G401.6 (cell line): ENCODE data around the gene CA5A.
"Not testable (repeated sequence)": the region's sequence is repeated elsewhere in the genome, so short reads cannot be mapped to it uniquely, and the experiment has no call there.

Experiments
- FAIRE-seq: peaks from 2 replicates; lab custom pipeline; 2012; peaks lifted over from hg19 to GRCh38; lab: Jason Lieb, UNC

Gene CA5A

DNA sequence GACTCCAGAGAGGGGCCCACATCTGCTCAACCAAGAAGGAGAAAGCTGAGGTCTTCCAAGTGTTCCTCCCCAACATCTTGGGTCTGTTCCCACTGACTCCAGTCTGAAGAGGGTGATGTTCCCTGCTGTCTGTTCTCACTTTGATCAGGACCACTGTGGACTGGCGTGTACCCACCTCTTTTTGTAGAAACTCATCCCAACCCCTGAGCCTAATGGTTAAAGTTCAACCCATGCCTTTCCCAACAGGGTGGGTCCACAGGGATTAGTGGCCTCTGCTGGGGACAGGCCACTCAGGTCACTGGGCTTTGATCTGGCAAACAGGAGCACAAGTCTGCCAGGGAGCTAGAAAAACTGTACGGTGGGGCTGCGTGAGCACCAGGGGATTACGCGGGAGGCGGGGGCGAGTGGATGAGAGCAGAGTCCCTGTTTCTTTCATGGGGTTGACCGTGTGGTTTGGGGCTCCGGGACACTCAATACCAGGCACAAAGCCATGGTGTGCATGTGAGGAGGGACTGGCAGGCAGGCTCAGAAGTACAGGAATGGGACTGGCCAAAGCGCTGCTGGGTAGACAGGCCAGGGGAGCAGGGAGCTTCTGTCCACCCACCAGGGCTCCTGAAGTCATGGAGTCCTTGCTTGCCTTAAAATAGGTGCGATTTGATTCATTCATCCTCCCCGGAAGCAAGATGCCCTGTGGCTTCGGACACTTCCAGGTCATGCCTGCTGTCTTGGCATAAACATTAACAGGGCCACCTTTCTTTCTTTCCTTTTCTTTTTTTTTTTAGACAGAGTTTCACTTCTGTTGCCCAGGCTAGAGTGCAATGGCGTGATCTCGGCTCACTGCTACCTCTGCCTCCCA, at the start of gene CA5A:
Gene CA5A, minus strand, starts transcription at position 155 of the 856 bp plus-strand sequence. Its CDS starts 79 bp downstream, at position 76.
- FAIRE-seq: no peak

DNA sequence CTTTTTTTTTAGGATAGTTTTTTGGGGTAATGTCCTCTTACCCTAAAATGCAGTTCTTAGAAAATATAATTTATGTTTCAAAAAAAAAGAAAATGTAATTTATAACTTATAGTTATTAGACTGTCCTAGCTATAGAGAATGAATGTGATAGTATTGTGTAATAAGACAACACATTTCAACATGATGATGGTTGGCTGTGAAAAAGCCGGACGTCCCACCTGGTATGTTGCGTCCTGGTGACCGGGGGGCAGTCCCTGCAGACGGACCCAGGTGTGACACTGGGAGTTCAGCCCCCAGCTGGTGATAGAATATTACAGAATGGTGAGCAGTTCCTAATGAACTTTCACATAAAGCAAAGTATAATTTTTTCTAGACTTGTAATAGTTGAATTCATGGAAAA, 49.2 kb upstream of the CA5A start:
- FAIRE-seq: not testable (repeated sequence)

DNA sequence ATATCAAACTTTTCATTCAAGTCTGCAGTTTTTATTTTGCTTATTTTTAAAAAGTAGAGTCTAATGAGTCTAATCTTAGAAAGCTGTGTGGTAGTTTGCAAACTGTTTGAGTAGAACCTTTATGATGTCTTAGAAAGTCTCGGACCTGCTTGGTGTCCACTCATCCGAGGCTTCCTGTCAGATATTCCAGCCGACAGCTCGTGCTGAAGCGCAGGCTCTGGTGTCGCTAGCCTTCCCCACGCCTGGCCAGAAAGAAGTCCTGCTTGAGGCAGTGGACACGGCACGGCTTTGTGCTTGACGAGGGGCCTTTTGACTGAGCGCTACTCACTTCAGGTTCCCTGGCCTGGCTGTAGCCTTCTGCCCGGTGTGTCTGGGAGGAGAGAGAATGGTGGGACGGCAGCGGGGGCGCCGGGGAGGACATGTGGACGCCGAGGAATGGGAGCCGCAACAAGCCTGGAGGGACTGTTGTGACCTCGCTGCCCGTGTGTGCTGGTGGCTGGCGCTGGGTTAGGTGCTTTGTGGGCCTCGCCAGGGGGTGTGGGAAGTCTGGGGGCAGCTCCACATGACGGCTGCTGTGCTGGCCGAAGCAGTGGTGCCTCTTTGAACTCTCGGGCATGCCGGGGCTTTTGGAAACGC, 48.4 kb upstream of the CA5A start:
- no peak for FAIRE-seq

DNA sequence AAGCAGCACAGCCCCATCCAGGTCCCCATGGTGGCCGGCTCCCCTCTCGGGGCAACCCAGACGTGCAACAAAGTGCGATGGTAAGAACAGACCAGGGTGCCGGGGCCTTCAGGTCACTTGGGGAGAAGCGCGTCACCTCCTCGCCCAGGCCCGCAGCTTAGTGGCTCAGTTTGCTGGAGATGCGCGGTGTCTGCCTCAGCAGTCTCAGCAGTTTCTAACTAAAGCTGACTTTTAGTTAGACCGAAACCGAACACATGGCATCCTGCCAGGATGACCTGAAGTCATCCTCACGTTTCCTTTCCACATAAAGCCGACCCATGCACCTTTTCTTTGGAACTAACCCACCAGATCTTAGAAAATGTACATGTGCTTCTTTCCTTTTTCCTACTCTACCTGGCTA, 47.9 kb upstream of the CA5A start:
- FAIRE-seq: not testable (repeated sequence)

DNA sequence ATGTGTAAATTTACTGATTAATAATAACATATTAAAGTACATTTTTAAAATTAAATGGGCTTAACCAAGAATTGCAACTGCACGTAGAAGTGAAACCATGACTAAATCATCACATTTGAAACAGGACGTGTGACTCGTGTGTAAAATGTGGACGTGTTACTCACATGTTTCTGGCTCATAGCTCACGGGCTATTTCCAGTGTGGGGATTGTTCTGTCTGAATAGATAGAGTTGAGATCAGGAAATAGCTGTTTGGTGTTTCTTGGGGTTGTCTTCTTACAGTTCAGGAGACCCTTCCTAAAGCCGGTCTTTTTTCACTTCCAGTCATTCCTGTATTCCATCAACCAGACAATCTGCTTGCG, 47.4 kb upstream of the CA5A start:
- FAIRE-seq: not testable (repeated sequence)

DNA sequence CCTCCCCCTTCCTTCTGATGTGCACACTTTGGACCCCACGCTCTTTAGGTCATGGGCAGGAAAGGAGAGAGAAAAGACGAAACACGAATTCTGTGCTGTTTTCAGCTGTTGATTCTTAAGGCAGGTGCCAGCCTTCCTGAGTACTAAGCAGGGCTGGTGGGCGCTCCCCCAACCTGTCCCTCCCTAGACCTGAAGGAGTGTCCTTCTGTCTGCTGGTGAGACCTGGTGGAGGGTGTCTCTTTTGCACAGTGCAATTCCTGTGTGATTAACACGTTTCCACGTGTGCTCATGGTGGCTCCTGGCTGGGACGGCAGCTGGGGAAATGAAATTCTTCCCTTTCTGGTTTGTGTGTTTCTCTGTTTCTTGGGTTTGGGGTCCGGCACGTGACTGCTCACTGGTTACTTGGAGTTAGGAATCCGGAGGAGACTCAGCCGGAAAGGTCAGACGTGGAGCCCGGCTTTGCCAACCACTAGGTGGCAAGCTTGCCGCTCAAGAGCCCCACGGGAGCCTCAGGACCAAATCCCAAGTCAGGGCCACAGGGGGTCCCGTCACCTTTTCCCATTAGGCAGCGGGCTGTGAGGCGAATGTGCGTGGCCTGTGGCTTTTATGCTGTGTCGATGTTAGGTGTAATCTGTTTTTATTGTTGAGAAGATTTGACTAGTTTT, 46.9 kb upstream of the CA5A start:
- FAIRE-seq: not testable (repeated sequence)

DNA sequence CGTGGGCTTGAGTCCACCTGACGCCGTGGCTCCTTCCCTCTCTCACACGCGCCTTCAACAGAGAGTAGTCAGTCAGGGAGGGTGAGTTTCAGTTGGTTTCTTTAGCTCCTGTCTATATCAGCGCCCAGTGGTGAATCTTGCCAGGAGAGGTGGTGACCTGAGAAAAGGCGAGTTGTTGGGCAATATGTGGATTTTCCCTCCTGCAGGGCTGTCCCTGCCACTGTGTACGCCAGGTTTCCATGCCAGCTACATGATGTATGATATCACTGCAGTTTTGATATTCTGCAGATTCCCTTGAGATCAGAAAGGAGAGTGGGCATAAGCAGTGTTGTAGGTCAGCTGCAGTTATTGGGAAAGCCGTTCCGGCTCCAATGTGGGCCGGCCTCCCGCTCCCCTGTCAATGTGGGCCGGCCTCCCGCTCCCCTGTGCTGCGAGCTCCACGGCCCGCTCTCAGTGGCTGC, 46.3 kb upstream of the CA5A start:
- no peak for FAIRE-seq

DNA sequence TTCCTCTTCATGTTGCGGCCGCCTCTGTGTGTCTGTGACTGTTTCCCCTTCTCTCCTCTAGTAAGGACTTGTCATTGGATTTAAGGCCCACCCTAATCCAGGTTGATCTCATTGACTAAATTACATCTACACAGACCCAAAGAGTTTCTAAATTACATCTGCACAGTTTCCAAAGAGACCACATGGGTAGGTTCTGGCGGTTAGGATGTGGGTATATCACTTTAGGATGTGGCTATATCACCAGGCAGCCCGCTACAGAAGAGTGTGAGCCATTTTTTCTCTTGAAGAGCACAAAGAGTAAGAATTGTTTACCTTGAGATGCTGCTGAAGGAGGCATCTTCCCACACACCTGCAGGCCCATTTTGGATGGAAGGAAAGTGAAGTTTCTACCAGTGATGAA, 45.0 kb upstream of the CA5A start:
- FAIRE-seq: not testable (repeated sequence)

DNA sequence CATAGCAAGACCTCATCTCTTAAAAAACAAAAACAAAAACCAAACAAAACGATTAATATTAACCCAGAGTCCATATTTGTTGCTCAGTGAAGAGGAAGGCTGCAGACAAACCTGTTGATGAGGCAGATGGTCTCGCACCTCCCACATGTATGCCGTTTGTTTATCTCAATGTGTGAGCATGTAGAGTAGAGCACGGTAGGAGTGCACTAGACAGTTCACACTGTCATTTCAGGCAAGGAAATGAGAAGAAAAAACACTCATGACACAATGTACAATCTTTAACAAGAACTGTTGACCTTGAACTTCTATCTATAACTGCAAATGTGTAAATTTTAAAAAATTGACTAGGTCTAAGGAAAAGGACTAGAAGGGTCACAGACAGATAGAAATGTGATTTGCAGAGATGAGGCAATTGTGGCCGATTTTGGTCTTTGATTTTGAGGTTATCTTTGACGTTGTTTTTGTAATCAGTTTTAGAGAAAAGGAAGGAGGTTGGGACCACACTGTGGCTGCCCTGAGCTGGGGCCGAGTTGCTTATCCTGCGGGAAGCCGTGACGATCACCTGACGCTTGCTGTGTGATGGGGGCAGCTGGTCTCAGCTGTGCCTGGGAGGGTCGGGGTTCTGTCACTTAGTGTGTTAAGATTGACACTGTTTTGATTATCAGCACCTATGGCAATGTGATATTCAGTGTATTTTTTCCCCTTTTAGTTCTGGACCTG, 43.7 kb upstream of the CA5A start:
- not testable (repeated sequence) for FAIRE-seq

DNA sequence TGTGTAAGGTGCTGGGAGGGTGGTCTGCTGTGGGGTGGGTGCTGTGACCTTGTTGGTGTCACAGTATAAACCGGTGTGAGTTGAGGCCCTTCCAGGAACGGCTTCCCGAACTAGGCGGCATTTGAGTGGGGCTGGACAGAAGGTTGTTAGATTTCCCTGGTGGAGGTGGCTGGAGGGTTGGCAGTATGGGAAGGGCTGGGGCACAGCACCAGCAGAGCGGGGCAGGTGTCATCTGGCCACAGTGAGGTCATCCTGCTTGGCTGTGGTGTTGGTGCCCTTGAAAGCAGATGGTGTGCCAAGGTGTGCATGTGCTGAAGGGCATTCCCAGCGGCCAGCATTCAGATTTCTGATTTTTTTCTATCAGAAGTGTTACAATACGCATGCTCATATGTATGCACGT, 43.0 kb upstream of the CA5A start:
- no peak for FAIRE-seq

DNA sequence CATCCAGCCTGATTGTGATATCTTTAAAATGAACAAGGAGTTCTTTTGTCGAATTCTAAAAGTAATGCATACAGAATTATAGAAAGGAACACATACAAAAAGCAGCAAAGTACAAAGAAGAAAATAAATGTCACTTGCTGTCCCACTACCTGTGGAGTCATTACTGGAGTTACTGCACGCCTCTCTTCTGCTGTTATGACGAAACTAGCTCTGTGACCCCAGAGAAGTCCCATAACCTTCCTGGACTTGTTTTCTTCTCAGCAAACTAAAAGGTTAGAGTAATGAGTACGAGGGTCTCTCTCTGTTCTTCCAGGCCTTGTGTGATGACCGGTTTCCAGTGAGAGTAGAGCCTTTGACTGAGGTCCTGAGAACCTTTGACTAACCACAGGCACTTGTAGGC, 41.8 kb upstream of the CA5A start:
- FAIRE-seq: no peak

DNA sequence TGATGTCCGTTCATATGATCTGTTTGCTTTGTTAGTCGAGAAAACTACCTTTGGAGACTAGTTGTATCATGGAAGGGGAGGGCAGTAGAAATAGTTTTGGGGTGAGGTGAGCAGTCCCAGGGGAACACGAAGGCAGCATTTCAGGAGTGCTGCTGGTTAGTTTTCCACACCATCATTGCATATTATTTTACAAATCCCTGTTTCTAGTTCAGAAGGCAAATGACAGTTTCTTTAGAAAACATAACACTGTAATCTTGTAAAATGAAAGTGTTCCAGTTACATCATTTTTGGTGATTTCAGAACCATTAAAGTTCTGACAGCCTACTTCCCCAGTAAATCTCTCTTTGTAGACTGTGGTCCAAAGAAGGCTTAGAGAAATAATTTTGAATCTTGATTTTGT, 40.3 kb upstream of the CA5A start:
- FAIRE-seq: no peak

DNA sequence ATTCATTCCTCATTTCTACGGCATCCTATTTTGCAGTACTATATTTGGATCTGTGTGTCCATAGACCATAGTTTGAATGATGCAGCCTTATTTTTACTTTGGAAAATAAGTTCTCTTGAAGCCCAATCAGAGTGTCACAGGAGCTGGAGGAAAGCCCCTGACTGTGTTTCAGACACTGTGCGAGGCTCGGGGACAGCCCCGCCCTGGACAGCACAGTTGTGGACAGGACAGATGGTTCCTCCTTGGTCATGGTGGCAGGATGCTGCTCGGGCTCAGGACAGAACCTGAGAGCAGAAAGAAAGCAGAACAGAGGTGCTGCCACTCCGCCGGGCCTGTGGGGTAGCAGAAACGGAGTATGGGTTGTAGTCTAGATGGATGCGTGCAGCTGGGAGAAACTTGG, 37.8 kb upstream of the CA5A start:
- no peak for FAIRE-seq

DNA sequence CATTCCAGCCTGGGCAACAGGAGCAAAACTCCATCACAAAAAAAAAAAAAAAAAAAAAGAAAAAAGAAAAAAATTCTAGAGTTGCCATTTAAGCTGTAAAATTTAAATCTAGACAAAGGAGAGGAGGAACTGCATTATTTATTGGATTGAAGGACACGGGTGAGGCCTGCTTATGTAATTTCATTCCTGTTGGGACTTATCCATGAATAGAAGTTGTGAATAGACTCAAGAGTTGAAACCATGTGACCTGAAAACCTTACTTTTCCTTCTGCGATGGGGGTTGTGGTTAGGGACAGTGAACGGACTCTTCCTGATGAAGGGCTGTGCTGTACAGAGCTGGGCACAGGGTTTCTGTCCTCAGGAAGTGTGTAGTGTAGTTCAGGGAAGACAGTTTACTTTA, 37.4 kb upstream of the CA5A start:
- no peak for FAIRE-seq

DNA sequence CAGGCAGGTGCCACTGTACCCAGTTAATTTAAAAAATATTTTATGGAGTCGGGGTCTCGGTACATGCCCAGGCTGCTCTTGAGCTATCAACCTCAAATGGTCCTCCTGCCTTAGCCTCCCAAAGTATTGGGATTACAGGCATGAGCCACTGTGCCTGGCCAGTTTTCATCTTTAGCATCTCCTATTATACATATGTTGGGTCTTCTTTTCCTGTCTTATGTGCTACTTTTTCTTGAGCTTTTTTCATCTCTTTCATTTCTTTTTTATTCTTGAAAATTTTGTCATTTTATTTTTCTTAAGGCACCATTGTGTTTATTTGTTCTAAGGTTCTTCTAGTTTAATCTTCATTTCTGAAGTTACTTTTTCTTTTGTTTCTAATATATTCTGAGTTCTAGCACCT, 35.6 kb upstream of the CA5A start:
- FAIRE-seq: no peak

DNA sequence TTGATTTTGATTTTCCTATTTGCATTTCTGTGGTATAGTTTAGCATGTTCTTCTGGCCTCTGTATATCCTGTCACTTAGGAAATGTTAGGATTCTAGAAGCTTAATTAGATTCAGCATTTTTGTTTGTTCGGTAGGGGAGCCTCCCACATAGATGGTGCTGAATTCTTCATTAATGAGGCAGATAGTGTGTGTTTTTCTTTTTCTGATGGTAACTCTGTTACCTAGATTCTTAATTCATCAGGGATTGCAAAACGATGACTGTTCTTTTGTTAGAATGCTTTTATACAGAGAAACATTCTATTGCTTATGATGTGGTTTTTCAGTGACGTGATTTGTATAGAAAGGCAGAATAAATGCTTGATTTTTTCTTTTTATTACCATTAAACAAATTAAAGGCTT, 33.9 kb upstream of the CA5A start:
- FAIRE-seq: no peak

DNA sequence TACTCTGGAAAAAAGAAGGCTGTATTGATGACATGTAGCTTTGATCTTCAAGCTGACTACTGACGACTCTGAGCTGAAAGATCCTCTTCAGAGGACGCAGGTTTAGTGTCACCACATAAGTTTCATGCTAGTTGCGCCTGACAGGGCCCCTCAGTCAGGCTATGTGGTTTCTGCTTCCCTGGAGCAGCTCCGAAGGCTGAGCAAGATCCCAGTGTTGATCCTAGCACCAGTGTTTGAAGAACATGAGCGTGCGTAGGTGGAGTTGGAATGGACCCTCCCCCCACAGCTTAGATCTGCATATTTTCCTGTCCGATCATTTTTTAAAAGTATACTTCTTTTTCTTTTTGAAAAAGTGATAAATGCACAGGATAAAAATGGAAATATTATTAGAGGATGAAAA, 32.2 kb upstream of the CA5A start:
- no peak for FAIRE-seq

DNA sequence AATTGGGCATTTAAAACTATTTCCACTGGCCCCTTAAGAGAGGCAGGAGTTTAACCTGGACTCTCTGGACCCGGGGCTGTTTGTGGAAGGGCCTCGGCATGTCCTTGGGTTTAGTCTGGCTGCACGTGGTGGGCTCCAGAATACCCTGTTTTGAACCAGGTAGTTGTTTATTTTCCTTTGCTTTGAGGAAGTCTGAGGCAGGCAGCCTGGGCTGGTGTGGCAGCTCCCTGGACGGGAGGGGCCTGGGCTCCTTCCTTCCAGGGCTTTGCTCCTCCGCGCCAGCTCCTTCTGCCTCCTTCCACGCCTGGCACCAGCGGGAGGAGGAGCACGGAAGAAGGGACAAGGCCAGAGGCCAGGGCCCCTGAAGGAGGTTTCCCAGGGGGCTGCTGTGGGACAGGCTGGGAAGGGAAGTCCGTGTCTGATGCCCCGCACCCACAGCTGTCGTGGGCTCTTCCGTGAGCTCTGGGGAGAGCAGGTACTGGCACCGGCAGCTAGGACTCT, 30.4 kb upstream of the CA5A start:
- FAIRE-seq: no peak

DNA sequence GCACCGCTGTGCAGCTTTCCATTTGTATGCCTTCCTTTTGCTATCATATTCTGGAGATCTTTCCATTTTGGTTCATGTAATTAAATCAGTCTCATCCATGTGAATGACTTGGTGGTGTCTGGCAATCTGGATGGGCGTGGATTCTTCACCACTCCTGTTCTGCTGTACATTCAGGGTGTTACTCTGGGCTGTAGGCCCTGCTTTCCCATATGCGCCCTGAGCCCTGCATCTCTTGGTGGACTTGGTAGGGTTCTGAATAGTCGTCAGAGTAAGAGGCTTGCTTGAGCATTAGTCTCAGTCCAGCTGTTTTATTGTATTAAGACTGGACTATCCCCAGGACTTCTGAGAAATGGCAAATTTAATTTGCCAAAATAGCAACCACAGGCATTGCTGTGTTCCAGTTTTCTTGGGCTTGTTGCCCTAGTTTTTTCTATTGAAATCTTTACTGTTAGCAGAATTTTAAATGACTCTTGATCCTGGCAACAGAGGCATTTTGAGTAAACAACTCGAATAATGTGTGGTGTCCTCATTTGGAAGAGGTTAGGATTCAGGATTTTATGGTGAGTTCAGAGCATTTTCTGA, 29.8 kb upstream of the CA5A start:
- no peak for FAIRE-seq

DNA sequence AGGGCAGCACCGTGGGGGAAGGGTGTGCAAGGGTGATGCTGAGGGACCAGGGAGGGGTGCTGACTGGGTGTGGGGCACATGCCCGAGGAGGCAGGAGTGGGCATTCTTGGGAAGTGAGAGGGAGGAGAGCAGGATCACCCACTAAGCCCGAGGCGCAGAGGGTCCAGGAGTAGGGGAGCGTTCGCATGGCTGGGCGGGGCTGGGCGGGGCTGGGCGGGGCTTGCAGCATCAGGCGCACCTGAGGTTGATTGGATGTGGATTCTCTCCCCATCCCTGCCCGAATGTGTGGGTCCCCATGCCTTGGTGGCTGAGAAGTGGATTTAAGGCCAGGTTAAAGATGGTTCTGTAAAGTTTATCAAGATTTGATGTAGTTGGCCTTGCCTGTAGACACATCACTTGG, 29.1 kb upstream of the CA5A start:
- FAIRE-seq: no peak

DNA sequence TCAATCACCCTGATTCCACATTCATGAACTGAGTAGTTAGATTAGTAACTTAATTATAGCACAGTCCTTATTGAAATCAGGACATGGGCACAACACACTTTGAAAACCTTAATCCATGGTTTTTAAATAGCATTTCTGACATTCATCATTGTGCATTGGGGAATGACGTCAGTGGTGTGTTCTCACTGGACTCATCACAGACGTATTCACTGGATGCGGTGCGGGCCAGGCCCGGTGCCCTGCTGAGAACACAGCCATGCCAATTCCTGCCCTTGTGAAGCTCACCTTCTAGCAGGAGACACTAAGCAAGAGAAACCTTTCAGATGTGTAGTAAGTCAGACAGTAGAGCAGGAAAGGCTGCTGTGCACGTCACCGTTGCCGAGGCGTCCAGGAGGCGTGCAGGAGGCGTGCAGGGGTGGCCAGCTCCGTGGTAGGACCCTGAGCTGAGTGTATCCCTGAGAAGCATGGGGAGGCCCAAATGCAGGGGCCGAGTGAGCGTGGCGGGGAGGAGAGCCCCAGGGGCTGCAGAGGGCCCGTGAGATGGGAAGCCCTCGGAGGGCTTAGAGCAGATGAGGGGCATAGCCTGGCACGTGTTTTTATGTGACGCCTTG, 27.8 kb upstream of the CA5A start:
- no peak for FAIRE-seq

DNA sequence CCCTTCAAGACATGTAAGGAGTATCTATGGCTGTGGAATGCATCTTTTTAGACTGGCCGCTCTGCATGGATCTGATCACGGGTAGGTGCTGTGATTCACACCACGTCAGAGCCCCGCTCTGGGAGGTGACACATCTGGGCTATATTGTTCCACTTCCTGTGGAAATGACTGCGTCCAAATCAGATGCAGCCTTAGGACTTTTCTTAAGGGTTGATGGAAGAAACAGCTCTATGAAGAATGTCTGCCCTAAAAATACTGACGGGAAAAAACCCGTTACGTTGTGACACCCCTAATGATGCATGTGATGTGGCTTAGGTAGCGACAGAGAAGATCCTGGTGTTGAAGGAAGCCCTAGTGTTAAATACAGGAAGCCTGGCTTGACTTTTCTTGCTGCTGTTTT, 27.1 kb upstream of the CA5A start:
- FAIRE-seq: no peak
